M059J (cell line): ENCODE results near the gene TMEM119. TPM values are rescaled to one million over a fixed set of nuclear protein-coding genes. Genes with fewer than 3 reads are reported as not detected.
"Not testable (repeated sequence)": the region's sequence is repeated elsewhere in the genome, so short reads cannot be mapped to it uniquely, and the experiment has no call there.

Source experiments
- DNase-seq: peaks from one replicate; pipeline ENCODE4 v3.0.0-alpha.2; 2012; ENCODE audit warnings: low read depth
- total RNA-seq: library from RNA; depleted of rRNA; stranded (reverse); fragments of >200 nt; shearing (Covaris generic); gene quantifications from 2 replicates; pipeline ENCODE4 v1.2.3, GENCODE V29; 2014

The TMEM119 gene
- total RNA-seq, 1 experiment from 2014 or later: 0.05 TPM

DNA sequence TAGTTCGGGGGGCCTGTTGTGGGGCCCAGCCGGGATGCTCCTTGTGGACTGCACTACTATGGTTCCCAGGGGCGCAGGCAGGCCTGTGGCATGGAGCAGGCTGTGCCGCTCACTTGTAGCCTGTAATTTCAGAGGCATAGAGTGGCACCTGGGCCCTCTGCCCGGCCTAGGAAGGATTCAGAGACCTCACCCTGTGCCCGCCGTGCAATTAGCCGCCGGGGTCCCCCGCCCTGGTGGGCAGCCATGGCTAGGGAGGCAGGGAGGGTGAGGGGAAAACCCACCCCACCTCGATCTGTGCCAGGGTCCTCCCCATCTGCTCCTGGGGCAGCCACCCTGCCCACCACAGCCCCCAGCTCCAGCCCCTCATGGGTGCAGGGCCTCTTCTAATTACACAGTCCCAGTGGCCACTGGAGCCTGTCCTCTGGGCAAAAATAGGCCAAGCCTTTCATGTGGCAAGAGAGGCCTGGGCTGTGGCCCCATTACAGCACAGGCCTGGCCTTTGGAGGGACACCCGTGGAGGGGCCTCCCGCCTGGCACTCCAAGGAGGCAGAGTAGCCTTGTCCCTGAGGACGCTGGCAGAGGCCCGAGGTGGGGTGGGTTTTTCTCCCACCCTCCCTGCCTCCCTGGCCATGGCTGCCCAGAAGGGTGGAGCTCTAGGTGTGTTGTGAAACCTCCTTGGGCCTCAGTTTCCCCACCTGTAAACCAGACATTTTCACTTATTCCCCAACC lies 5.3 kb upstream of the TMEM119 start:
- DNase-seq: no peak

DNA sequence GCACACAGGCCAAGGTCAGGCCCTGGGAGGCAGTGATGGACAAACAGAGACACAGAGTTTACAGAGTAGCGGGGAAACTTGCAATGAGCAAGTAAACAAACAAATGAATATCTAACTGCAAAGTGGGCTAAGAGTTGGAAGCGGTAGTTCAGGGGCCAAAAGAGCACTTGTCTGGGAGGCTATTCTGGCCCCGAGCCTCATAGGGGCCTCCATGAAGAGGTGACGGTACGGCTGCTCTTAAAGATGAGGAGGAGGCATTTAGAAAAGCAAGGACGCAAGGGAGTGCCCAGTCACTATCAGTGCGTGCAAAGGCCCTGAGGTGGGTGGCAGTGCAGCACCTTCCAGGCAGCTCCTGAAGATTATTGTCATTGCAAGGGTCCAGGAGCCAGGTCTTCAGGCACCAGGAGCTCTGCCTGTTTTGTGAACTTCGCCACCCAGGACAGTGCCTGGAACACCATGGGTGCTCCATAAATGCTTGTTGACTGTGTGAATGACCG lies 4.4 kb upstream of the TMEM119 start:
- no peak for DNase-seq

DNA sequence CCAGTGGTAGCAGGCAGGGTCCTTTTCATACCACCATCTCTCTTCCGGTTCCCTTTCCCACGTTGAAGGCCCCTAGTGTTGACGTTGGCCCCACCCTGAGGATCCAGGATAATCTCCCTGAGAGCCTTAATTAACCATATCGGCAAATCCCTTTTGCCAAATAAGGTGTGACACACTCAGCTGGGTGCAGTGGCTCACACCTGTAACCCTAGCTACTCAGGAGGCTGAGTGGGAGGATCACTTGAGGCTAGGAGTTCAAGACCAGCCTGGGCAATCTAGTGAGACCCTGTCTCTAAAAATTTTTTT lies 2.8 kb upstream of the TMEM119 start:
- no peak for DNase-seq

DNA sequence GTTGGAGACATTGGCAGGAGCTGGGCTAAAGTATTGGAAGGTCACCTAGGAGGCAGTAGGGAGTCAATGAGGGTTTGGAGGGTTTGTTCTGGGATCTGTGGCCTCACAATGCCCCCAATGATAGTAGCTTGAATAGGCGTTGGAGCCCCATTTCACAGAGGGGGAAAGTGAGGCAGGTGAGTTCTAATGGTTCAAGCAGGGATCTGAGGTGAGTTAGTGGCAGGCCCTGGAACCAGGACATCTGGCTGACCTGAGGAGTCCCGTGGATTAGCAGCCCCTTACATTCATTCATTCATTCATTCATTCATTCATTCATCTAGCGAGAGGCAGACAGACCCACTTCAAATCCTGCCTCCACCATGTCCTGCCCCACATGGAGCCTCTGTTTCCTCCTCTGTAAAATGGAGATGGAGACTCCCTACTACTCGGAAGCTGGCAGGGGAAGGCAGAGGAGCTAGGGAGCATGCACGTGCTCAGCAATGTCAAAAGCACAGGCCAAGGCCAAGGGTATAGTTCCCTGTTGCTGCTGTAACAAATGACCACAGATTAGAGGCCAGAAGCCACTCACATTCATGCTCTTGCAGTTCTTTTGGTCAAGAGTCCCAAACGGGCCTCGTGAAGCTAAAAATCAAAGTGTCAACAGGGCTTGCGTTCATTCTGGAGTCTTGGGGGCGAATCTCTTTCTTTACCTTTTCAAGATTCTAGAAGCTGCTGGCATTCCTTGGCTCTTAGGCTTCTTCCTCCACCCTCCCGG lies 2.2 kb upstream of the TMEM119 start:
- DNase-seq: no peak

DNA sequence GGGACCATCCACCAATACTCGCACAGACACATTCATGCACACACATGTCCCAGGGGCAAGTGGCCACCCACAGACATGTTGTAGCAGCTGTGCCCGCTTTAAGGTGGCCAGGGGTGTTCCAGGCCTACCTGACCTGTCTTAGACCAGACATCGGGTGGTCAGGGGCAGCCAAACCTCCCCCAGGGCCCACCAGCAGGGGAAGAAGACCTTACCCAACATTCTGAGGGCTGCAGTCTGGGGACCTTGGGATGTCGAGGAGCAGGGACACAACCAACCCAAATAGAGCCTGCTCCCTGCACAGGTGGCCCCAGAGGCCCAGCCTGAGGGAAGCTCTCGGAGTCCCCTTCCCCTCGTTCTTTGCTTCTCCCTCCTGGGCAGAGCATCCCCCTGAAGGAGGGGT lies 1.7 kb upstream of the TMEM119 start:
- DNase-seq: no peak

GRCh38 chr12:108598553-108599250 lies 818 bp upstream of the TMEM119 start:
- no peak for DNase-seq

DNA sequence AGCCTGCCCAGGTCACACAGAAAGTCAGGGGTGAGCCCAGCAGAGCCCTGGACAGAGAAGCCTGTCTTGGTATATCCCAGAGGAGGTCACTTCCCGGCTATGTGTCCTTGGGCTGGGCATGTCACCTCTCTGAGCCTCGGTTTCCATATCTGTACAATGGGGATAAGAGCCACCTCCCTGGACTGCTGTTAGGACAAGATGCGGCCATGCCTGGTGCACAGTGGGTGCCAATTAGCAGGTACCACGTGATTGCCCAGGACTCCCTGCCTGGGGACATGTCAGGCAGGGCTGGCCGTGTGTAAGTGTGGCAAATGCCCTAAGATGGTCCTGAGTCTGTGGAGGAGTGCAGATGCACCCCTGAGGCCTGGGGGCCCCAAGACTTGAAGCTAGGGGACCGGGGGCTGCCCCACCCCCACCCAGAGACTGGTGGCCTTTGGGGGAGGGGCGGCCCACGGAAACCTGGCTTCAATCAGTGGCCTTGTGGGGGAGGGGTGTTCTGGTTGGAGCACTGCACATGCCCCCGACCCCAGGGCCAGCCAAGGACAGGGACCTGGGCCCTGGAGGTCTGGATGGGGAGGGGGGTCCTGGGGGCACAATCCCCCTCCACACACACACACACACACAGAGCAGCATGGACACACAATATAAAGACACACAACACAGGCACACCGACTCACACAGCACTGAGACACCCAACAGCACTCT lies 878 bp downstream of the TMEM119 start:
- DNase-seq: no peak

GRCh38 chr12:108595711-108596647 lies 1.9 kb downstream of the TMEM119 start:
- no peak for DNase-seq

- no peak for DNase-seq
These were observed 2.7 kb downstream of the TMEM119 start for GRCh38 chr12:108594960-108595710.

DNA sequence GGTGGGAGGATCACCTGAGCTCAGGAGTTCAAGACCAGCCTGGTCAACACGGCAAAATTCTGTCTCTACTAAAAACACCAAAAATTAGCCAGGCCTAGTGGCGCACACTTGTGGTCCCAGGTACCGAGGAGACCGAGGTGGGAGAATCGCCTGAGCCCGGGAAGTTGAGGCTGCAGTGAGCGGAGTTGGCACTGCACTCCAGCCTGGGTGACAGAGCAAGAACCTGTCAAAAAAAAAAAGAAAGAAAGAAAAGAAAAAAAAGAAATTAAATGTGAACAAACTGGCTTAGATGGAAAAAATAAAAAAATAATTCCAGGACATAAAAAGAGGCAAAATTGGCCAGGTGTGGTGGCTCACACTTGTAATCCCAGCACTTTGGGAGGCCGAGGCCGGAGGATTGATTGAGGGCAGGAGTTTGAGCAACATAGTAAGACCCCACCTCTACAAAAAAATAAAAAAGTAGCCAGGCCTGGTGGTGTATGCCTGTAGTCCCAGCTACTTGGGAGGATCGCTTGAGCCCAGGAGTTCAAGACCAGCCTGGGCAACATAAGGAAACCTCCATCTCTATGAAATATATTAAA lies 3.5 kb downstream of the TMEM119 start:
- DNase-seq: no peak

DNA sequence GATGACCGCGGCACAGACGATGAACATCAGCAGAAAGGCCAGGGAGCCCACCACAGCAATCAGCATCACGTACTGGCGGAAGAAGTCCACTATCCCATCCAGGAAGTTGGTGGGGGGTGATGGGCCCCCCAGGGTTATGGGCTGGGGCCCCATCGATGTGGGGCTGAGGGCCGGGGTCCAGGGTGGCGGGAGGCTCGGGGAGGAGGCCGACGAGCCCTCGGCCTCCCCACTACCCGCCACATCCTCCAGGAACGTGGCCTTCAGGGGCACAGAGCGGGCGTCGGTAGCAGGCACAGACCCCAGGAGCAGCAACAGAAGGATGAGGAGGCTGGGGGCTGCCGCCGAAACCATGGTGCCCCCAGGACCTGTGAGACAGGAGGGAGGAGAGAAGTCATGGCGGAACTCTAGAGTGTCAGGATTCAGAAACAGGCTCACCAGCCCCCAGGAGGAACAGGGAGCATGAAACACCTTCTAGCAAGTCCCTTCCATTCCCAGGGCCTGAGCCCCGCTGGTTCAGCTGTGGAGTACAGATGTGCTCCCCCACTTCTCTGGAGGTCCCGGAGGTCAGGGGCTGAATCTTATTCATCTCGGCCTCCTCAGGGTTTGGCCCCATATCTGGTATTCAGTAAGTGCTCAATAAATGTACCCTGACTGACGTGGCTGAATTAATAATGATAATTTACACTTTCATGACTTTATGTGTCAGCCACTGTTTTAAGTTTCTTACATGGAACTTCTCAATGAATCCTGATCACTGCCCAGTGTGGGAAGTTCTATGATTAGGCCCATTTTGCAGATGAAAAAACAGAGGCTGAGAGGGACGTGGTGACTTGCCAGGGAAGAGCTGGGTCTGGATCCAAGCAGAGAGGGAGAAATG lies 5.6 kb downstream of the TMEM119 start:
- DNase-seq: no peak

GRCh38 chr12:108591267-108591980 lies 6.5 kb downstream of the TMEM119 start:
- no peak for DNase-seq

- not testable (repeated sequence) for DNase-seq
These were observed 7.4 kb downstream of the TMEM119 start for GRCh38 chr12:108590463-108590862.

DNA sequence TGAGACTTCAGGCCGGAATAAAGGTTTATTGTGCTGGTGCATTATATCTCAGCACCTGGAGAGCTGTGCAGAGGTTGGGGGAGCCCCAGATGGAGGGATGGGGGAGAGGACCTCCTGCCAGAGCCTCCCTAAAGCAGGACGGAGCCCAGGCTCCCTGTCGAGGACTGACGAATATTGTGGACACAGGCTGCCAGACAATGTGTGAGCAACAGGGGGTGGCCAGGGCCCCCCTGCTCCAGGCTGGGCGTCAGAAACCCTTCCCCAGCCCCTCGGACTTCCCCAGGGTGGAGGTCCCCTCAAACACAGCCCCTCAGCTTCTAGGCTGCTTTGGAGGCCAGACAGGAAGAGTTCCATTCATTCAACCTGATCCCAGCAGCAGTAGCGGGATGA lies 8.0 kb downstream of the TMEM119 start:
- no peak for DNase-seq

- DNase-seq: no peak
These were observed 8.7 kb downstream of the TMEM119 start for GRCh38 chr12:108589028-108589839.

DNA sequence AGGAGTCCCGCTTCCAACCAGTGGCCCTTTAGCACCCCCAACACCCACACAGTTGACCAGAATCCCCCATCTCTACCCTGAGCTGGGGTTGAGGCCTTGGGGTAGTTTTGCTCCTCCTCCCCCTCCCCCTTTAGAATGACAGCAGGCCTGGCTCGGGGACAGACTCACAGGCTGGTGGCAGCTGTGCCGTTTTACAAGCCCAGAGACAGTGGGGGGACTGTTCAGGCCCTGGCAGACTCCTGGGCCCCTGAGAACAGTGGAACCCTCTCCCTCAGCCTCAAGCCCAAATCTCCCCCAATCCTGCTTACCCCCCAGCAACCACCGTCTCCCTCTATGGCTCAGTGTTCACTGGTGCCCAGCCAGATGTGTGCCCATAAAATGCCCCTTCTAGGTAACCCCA lies 10.1 kb downstream of the TMEM119 start:
- no peak for DNase-seq

- DNase-seq: no peak
These were observed 11.6 kb downstream of the TMEM119 start for GRCh38 chr12:108586306-108586705.
